GM18909 (cell line): ENCODE data around the gene UNC50.
"Not testable (repeated sequence)": the region's sequence is repeated elsewhere in the genome, so short reads cannot be mapped to it uniquely, and the experiment has no call there.

Source experiments
- ATAC-seq: cut with Tn5 transposase; IDR thresholded peaks from one replicate; pipeline ENCODE4 v1.9.1; 2021; ENCODE audit warnings: mild to moderate bottlenecking; ENCODE audit not compliant: unreplicated experiment, poor library complexity

UNC50 gene

GRCh38 chr2:98658816-98659490 lies 50.6 kb downstream of the UNC50 start:
- ATAC-seq: no peak

GRCh38 chr2:98659491-98659840 lies 51.1 kb downstream of the UNC50 start:
- ATAC-seq: not testable (repeated sequence)

- ATAC-seq: no peak
Observed at GRCh38 chr2:98663511-98664090, 55.2 kb downstream of the UNC50 start.

GRCh38 chr2:98664323-98664722 lies 55.9 kb downstream of the UNC50 start:
- ATAC-seq: no peak

GRCh38 chr2:98665677-98666076 lies 57.3 kb downstream of the UNC50 start:
- ATAC-seq: no peak
